HuH-7 (cell line): ENCODE measurements around the gene ADAMTSL1.
"Not testable (repeated sequence)": the region's sequence is repeated elsewhere in the genome, so short reads cannot be mapped to it uniquely, and the experiment has no call there.

Experiments
- DNase-seq: peaks from one replicate; pipeline ENCODE4 v3.0.0; 2011; ENCODE audit warnings: low spot score

Gene ADAMTSL1

GRCh38 chr9:18861609-18862544 is 387.9 kb downstream of the ADAMTSL1 start:
- DNase-seq: no peak

- no peak for DNase-seq
Observed at GRCh38 chr9:18863791-18864190, 389.8 kb downstream of the ADAMTSL1 start.

GRCh38 chr9:18864516-18864915 is 390.6 kb downstream of the ADAMTSL1 start:
- no peak for DNase-seq

GRCh38 chr9:18865542-18865941 is 391.6 kb downstream of the ADAMTSL1 start:
- no peak for DNase-seq

GRCh38 chr9:18866121-18866831 is 392.3 kb downstream of the ADAMTSL1 start:
- DNase-seq: no peak

- DNase-seq: no peak
Observed at GRCh38 chr9:18869725-18870124, 395.8 kb downstream of the ADAMTSL1 start.

- no peak for DNase-seq
Observed at GRCh38 chr9:18874069-18874468, 400.1 kb downstream of the ADAMTSL1 start.

- DNase-seq: not testable (repeated sequence)
Observed at GRCh38 chr9:18874990-18875389, 401.0 kb downstream of the ADAMTSL1 start.

GRCh38 chr9:18877984-18878383 is 404.0 kb downstream of the ADAMTSL1 start:
- no peak for DNase-seq

- no peak for DNase-seq
Observed at GRCh38 chr9:18881758-18882157, 407.8 kb downstream of the ADAMTSL1 start.

- DNase-seq: no peak
Observed at GRCh38 chr9:18887546-18887945, 413.6 kb downstream of the ADAMTSL1 start.

GRCh38 chr9:18888290-18888689 is 414.3 kb downstream of the ADAMTSL1 start:
- DNase-seq: no peak

- DNase-seq: no peak
Observed at GRCh38 chr9:18889550-18889949, 415.6 kb downstream of the ADAMTSL1 start.

- DNase-seq: no peak
Observed at GRCh38 chr9:18890372-18890771, 416.4 kb downstream of the ADAMTSL1 start.

- DNase-seq: no peak
Observed at GRCh38 chr9:18891946-18892670, 418.2 kb downstream of the ADAMTSL1 start.

GRCh38 chr9:18893046-18893445 is 419.1 kb downstream of the ADAMTSL1 start:
- no peak for DNase-seq

- no peak for DNase-seq
Observed at GRCh38 chr9:18893491-18893890, 419.5 kb downstream of the ADAMTSL1 start.

- DNase-seq: no peak
Observed at GRCh38 chr9:18896004-18896403, 422.1 kb downstream of the ADAMTSL1 start.

- no peak for DNase-seq
Observed at GRCh38 chr9:18896531-18897179, 422.7 kb downstream of the ADAMTSL1 start.

GRCh38 chr9:18903450-18903849 is 429.5 kb downstream of the ADAMTSL1 start:
- no peak for DNase-seq

GRCh38 chr9:18905028-18905882 is 431.3 kb downstream of the ADAMTSL1 start:
- DNase-seq: no peak
